ENCODE data around the gene ZNF787.

Gene ZNF787

DNA sequence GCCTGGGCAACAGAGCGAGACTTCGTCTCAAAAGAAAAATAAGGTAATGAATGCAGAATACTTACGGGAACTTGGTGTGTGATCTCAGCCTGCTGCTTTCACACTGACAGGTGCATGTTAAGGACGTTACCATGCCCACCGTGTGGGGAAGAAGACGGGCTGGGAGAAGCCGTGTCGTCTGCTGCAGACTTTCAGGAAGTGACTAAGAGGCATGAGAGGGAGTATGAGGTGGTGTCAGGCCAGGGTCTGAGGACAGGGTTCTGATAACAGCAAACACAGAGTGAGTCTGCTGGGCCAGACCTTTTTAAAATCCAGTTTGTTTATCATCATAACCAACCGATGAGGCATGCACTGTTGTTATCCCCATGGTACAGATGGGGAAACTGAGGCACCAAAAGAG, 41.2 kb upstream of the ZNF787 start:
- no peak overlapping the region for H3K23ac ChIP-seq (ENCODE audit: low read length in 2 of 2)
- H2BK12ac ChIP-seq (ENCODE audit: low read length in 2 of 2), result no peak overlapping the region
- H3K9ac ChIP-seq (ENCODE audit: low read length), result no peak overlapping the region
- H3K4me1 ChIP-seq (ENCODE audit: control insufficient read depth, insufficient read depth, low read depth, low read length), result no peaks in the 10 kb centered on the region
- H3K9me3 ChIP-seq (ENCODE audit: control insufficient read depth, low read length), result no peaks in the 10 kb centered on the region
- WGBS, result 48% methylated on average over 9 of the region's 9 CpGs
- H2BK5ac ChIP-seq (ENCODE audit: low read depth, low read length, poor library complexity, severe bottlenecking), result no peak overlapping the region
- no peak overlapping the region for H4K8ac ChIP-seq (ENCODE audit: low read length)
- H3K79me1 ChIP-seq (replicated peaks; ENCODE audit: low read length, poor library complexity, severe bottlenecking), result peaks cover 3% of the 10 kb centered on the region
- H3K4ac ChIP-seq (ENCODE audit: low read depth in 1 of 2, low read length in 2 of 2), result no peak overlapping the region
- no peak overlapping the region for H4K91ac ChIP-seq (ENCODE audit: low read length)
- H3K4me2 ChIP-seq (ENCODE audit: low read length, poor library complexity, severe bottlenecking), result no peak overlapping the region
- no peak overlapping the region for H2AK5ac ChIP-seq (ENCODE audit: low read length, severe bottlenecking)
- H3K14ac ChIP-seq (ENCODE audit: low read length in 2 of 2), result no peak overlapping the region
- H3K27me3 ChIP-seq (ENCODE audit: control insufficient read depth in 1 of 2, insufficient read depth in 1 of 2, low read length in 2 of 2), result peaks cover 0 to 3% of the 10 kb centered on the region in 2 experiments
- no peak overlapping the region for H3K4me3 ChIP-seq (ENCODE audit: insufficient read depth in 1 of 2, low read depth in 1 of 2, low read length in 2 of 2)
- no peak overlapping the region for H2BK120ac ChIP-seq (ENCODE audit: low read depth, low read length)
- H3K36me3 ChIP-seq (ENCODE audit: control insufficient read depth in 1 of 2, insufficient read depth in 2 of 2, low read depth in 1 of 2, low read length in 2 of 2), result peaks cover 37 to 50% of the 10 kb centered on the region in 2 experiments
- no peak overlapping the region for H2AFZ ChIP-seq (ENCODE audit: low read depth, low read length)
- DNase-seq, result peak; percentile 31
- no peak overlapping the region for H3K27ac ChIP-seq (ENCODE audit: low read length, poor library complexity, severe bottlenecking)
- H2BK15ac ChIP-seq (ENCODE audit: low read depth, poor library complexity, severe bottlenecking), result no peak overlapping the region
- no peak overlapping the region for H3K18ac ChIP-seq (ENCODE audit: low read depth in 1 of 2, low read length in 2 of 2)

GRCh38 chr19:56161534-56161933, 40.4 kb upstream of the ZNF787 start:
- peaks cover 3% of the 10 kb centered on the region for H3K79me1 ChIP-seq (replicated peaks; ENCODE audit: low read length, poor library complexity, severe bottlenecking)
- H3K36me3 ChIP-seq (ENCODE audit: control insufficient read depth in 1 of 2, insufficient read depth in 2 of 2, low read depth in 1 of 2, low read length in 2 of 2), result peaks cover 37 to 57% of the 10 kb centered on the region in 2 experiments
- H3K18ac ChIP-seq (ENCODE audit: low read depth in 1 of 2, low read length in 2 of 2), result no peak overlapping the region
- no peak overlapping the region for H2BK120ac ChIP-seq (ENCODE audit: low read depth, low read length)
- no peak overlapping the region for H4K8ac ChIP-seq (ENCODE audit: low read length)
- no peak overlapping the region for H2BK12ac ChIP-seq (ENCODE audit: low read length in 2 of 2)
- H3K4me3 ChIP-seq (ENCODE audit: insufficient read depth in 1 of 2, low read depth in 1 of 2, low read length in 2 of 2), result no peak overlapping the region
- no peak overlapping the region for H3K14ac ChIP-seq (ENCODE audit: low read length in 2 of 2)
- 99% methylated on average over 11 of the region's 11 CpGs for WGBS
- DNase-seq, result no peak
- H3K9me3 ChIP-seq (ENCODE audit: control insufficient read depth, low read length), result no peaks in the 10 kb centered on the region
- no peak overlapping the region for H4K91ac ChIP-seq (ENCODE audit: low read length)
- H3K4me1 ChIP-seq (ENCODE audit: control insufficient read depth, insufficient read depth, low read depth, low read length), result no peaks in the 10 kb centered on the region
- no peak overlapping the region for H3K9ac ChIP-seq (ENCODE audit: low read length)
- H2BK15ac ChIP-seq (ENCODE audit: low read depth, poor library complexity, severe bottlenecking), result no peak overlapping the region
- H2AK5ac ChIP-seq (ENCODE audit: low read length, severe bottlenecking), result no peak overlapping the region
- no peak overlapping the region for H3K27ac ChIP-seq (ENCODE audit: low read length, poor library complexity, severe bottlenecking)
- H3K4me2 ChIP-seq (ENCODE audit: low read length, poor library complexity, severe bottlenecking), result no peak overlapping the region
- H3K23ac ChIP-seq (ENCODE audit: low read length in 2 of 2), result no peak overlapping the region
- H2BK5ac ChIP-seq (ENCODE audit: low read depth, low read length, poor library complexity, severe bottlenecking), result no peak overlapping the region
- no peak overlapping the region for H3K4ac ChIP-seq (ENCODE audit: low read depth in 1 of 2, low read length in 2 of 2)
- peaks cover 0 to 1% of the 10 kb centered on the region in 2 experiments for H3K27me3 ChIP-seq (ENCODE audit: control insufficient read depth in 1 of 2, insufficient read depth in 1 of 2, low read length in 2 of 2)
- no peak overlapping the region for H2AFZ ChIP-seq (ENCODE audit: low read depth, low read length)

GRCh38 chr19:56159622-56160271, 38.7 kb upstream of the ZNF787 start:
- Histone ChIP-seq H3K4ac (ENCODE audit: low read depth in 1 of 2, low read length in 2 of 2) (no peak overlapping the region), H3K27ac (ENCODE audit: low read length, poor library complexity, severe bottlenecking) (no peak overlapping the region), H3K23ac (ENCODE audit: low read length in 2 of 2) (no peak overlapping the region), H3K9me3 (ENCODE audit: control insufficient read depth, low read length) (no peaks in the 10 kb centered on the region), H2AK5ac (ENCODE audit: low read length, severe bottlenecking) (no peak overlapping the region), H3K14ac (ENCODE audit: low read length in 2 of 2) (no peak overlapping the region), H3K4me2 (ENCODE audit: low read length, poor library complexity, severe bottlenecking) (no peak overlapping the region), H4K8ac (ENCODE audit: low read length) (no peak overlapping the region), H3K4me3 (ENCODE audit: insufficient read depth in 1 of 2, low read depth in 1 of 2, low read length in 2 of 2) (no peak overlapping the region), H2BK120ac (ENCODE audit: low read depth, low read length) (no peak overlapping the region), H2BK15ac (ENCODE audit: low read depth, poor library complexity, severe bottlenecking) (no peak overlapping the region), H3K4me1 (ENCODE audit: control insufficient read depth, insufficient read depth, low read depth, low read length) (no peaks in the 10 kb centered on the region), H4K91ac (ENCODE audit: low read length) (no peak overlapping the region), H3K9ac (ENCODE audit: low read length) (no peak overlapping the region), H2AFZ (ENCODE audit: low read depth, low read length) (no peak overlapping the region), H3K18ac (ENCODE audit: low read depth in 1 of 2, low read length in 2 of 2) (no peak overlapping the region), H2BK12ac (ENCODE audit: low read length in 2 of 2) (no peak overlapping the region), H3K36me3 (ENCODE audit: control insufficient read depth in 1 of 2, insufficient read depth in 2 of 2, low read depth in 1 of 2, low read length in 2 of 2) (peaks cover 51 to 73% of the 10 kb centered on the region in 2 experiments), H2BK5ac (ENCODE audit: low read depth, low read length, poor library complexity, severe bottlenecking) (no peak overlapping the region), H3K79me1 (replicated peaks; ENCODE audit: low read length, poor library complexity, severe bottlenecking) (peaks cover 10% of the 10 kb centered on the region), H3K27me3 (ENCODE audit: control insufficient read depth in 1 of 2, insufficient read depth in 1 of 2, low read length in 2 of 2) (no peaks in the 10 kb centered on the region)
- no peak for DNase-seq
- 99% methylated on average over 69 of the region's 69 CpGs for WGBS

- Histone ChIP-seq H3K4me2 (ENCODE audit: low read length, poor library complexity, severe bottlenecking) (no peak overlapping the region), H3K27ac (ENCODE audit: low read length, poor library complexity, severe bottlenecking) (no peak overlapping the region), H3K4me1 (ENCODE audit: control insufficient read depth, insufficient read depth, low read depth, low read length) (no peaks in the 10 kb centered on the region), H2BK12ac (ENCODE audit: low read length in 2 of 2) (no peak overlapping the region), H2BK5ac (ENCODE audit: low read depth, low read length, poor library complexity, severe bottlenecking) (no peak overlapping the region), H3K9ac (ENCODE audit: low read length) (no peak overlapping the region), H2BK120ac (ENCODE audit: low read depth, low read length) (no peak overlapping the region), H3K23ac (ENCODE audit: low read length in 2 of 2) (no peak overlapping the region), H3K14ac (ENCODE audit: low read length in 2 of 2) (no peak overlapping the region), H4K91ac (ENCODE audit: low read length) (no peak overlapping the region), H2AK5ac (ENCODE audit: low read length, severe bottlenecking) (no peak overlapping the region), H4K8ac (ENCODE audit: low read length) (no peak overlapping the region), H3K36me3 (ENCODE audit: control insufficient read depth in 1 of 2, insufficient read depth in 2 of 2, low read depth in 1 of 2, low read length in 2 of 2) (peaks cover 54 to 80% of the 10 kb centered on the region in 2 experiments), H3K9me3 (ENCODE audit: control insufficient read depth, low read length) (no peaks in the 10 kb centered on the region), H2BK15ac (ENCODE audit: low read depth, poor library complexity, severe bottlenecking) (no peak overlapping the region), H3K79me1 (replicated peaks; ENCODE audit: low read length, poor library complexity, severe bottlenecking) (peaks cover 14% of the 10 kb centered on the region), H3K4me3 (ENCODE audit: insufficient read depth in 1 of 2, low read depth in 1 of 2, low read length in 2 of 2) (no peak overlapping the region), H3K4ac (ENCODE audit: low read depth in 1 of 2, low read length in 2 of 2) (no peak overlapping the region), H3K27me3 (ENCODE audit: control insufficient read depth in 1 of 2, insufficient read depth in 1 of 2, low read length in 2 of 2) (no peaks in the 10 kb centered on the region), H2AFZ (ENCODE audit: low read depth, low read length) (no peak overlapping the region), H3K18ac (ENCODE audit: low read depth in 1 of 2, low read length in 2 of 2) (no peak overlapping the region)
- 93% methylated on average over 9 of the region's 9 CpGs for WGBS
- no peak for DNase-seq
Measured at GRCh38 chr19:56159009-56159559, 38.0 kb upstream of the ZNF787 start.

All from mesenchymal stem cell (in vitro differentiated cells and primary cell).